WERI-Rb-1 (cell line): Measurements from ENCODE around the gene GON4L.
"Not testable (repeated sequence)": the region's sequence is repeated elsewhere in the genome, so short reads cannot be mapped to it uniquely, and the experiment has no call there.

Source experiments
- DNase-seq: peaks from one replicate; pipeline ENCODE4 v3.0.0-alpha.2; 2020
- H3K27ac ChIP-seq: fragments of 250-450 bp; sonication (Bioruptor Pico); 2 replicates; pipeline ENCODE4 v1.5.1; 2020; ENCODE audit warnings: mild to moderate bottlenecking, moderate library complexity
- H3K27me3 ChIP-seq: fragments of 250-450 bp; sonication (Bioruptor Pico); 2 replicates; pipeline ENCODE4 v1.5.1; 2021; ENCODE audit warnings: mild to moderate bottlenecking, low read depth, moderate library complexity; ENCODE audit not compliant: insufficient read depth, severe bottlenecking
- H3K36me3 ChIP-seq: fragments of 250-450 bp; sonication (Bioruptor Pico); 2 replicates; pipeline ENCODE4 v1.5.1; 2020; ENCODE audit warnings: mild to moderate bottlenecking, moderate library complexity
- H3K4me3 ChIP-seq: 2 replicates; pipeline ENCODE4 v1.5.1; 2011; ENCODE audit warnings: low read depth, mild to moderate bottlenecking, control low read depth, low read length
- H3K9me3 ChIP-seq: fragments of 250-450 bp; sonication (Bioruptor Pico); 2 replicates; pipeline ENCODE4 v1.5.1; 2021; ENCODE audit warnings: mild to moderate bottlenecking, moderate library complexity; ENCODE audit not compliant: severe bottlenecking
- TF ChIP-seq, protein P1 (sequence below): IDR thresholded peaks from 2 replicates; pipeline ENCODE4 v1.5.1; 2011; ENCODE audit warnings: low read depth, mild to moderate bottlenecking, control low read depth, inconsistent platforms, low read length

Gene GON4L

DNA sequence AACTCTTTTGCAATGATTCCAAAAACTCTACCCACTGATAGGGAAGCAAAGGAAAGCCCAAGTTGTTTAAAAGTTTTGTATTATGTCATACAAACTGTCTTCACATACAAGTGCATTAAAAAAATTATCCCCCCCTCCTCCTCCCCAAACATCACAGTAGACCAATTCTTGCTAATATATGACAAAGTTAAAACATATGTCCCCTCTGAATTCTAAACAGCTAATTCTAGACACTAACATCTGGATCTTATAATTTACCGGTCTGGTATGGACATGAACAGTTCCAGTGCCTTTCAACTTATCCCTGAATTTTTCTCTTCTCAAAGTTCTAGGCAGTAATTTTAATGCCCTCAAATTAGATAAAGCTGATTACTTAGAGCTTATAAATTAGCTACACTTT is 40.7 kb upstream of the GON4L start:
- Histone ChIP-seq H3K9me3 (no peaks in the 10 kb centered on the region), H3K27ac (no peak overlapping the region)
- TF ChIP-seq, protein P1, sequence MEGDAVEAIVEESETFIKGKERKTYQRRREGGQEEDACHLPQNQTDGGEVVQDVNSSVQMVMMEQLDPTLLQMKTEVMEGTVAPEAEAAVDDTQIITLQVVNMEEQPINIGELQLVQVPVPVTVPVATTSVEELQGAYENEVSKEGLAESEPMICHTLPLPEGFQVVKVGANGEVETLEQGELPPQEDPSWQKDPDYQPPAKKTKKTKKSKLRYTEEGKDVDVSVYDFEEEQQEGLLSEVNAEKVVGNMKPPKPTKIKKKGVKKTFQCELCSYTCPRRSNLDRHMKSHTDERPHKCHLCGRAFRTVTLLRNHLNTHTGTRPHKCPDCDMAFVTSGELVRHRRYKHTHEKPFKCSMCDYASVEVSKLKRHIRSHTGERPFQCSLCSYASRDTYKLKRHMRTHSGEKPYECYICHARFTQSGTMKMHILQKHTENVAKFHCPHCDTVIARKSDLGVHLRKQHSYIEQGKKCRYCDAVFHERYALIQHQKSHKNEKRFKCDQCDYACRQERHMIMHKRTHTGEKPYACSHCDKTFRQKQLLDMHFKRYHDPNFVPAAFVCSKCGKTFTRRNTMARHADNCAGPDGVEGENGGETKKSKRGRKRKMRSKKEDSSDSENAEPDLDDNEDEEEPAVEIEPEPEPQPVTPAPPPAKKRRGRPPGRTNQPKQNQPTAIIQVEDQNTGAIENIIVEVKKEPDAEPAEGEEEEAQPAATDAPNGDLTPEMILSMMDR, result no peak

DNA sequence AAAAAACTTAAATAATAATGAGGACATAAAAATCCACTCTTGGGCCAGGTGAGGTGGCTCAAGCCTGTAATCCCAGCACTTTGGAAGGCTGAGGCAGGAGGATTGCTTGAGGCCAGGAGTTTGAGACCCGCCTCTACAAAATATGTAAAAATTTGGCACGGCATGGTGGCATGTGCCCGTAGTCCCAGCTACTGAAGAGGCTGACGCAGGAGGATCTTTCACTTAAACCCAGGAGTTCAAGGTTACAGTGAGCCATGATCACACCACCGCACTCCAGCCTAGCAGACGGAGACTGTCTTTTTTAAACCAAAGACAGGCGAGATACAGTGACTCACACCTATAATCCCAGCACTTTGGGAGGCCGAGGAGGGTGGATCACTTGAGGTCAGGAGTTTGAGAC is 39.5 kb upstream of the GON4L start:
- not testable (repeated sequence) for H3K27ac ChIP-seq, DNase-seq, H3K27me3 ChIP-seq, H3K4me3 ChIP-seq, H3K9me3 ChIP-seq
- H3K36me3 ChIP-seq, result peaks cover 46% of the 10 kb centered on the region

More for the DNA sequence above, 40.7 kb upstream of the GON4L start:
- Histone ChIP-seq H3K27me3 (no peaks in the 10 kb centered on the region), H3K4me3 (no peak overlapping the region), H3K36me3 (peaks cover 58% of the 10 kb centered on the region)
- DNase-seq, result no peak

DNA sequence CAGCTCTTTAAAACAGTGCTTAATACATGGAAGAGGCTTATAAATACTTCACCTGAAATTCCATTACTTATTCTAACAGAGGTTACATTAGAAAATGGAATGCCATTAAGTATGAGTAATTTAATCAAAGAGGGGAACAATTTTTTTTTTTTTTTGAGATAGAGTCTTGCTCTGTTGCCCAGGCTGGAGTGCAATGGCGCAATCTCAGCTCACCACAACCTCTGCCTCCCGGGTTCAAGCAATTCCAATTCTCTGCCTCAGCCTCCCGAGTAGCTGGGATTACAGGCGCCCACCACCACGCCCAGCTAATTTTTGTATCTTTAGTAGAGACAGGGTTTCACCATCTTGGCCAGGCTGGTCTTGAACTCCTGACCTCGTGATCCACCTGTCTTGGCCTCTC is 38.6 kb upstream of the GON4L start:
- H3K27ac ChIP-seq, H3K27me3 ChIP-seq: not testable (repeated sequence)
- H3K36me3 ChIP-seq, result peaks cover 38% of the 10 kb centered on the region

DNA sequence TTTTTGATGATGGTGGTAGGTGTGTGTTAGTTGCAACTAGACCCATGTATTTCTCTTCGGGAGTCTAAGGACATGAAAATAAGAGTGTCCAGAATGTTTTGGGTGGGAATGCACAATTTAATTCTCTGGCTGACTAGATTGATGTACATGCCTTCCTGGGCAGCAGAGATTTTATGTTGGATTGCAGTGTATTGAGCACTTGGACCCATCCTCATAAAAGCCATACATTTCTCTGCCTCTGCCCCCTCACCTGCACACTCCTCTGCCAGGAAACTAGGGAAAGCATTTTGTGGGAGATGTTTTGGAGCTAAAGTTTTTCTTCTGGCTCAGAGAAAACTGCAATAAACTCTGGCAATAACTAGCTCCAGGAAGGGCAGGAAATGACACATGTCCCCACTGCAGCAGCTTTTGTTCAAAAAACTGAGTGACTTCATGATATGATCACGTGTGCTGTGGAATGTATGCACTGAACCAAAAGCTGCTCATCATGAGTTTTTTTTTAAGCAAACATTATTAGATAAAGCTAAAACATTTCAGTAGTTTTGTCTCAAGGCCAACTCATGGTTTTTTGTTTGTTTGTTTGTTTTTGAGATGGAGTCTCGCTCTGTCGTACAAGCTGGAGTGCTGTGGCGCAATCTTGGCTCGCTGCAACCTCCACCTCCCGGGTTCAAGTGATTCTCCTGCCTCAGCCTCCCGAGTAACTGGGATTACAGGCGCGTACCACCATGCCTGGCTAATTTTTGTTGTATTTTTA is 36.6 kb upstream of the GON4L start:
- Histone ChIP-seq H3K27ac (no peak overlapping the region), H3K9me3 (no peaks in the 10 kb centered on the region), H3K36me3 (peaks cover 17% of the 10 kb centered on the region), H3K4me3 (no peak overlapping the region), H3K27me3 (no peaks in the 10 kb centered on the region)
- TF ChIP-seq, protein P1, result no peak
- no peak for DNase-seq

More for the DNA sequence above, 38.6 kb upstream of the GON4L start:
- H3K4me3 ChIP-seq, DNase-seq, H3K9me3 ChIP-seq: not testable (repeated sequence)

DNA sequence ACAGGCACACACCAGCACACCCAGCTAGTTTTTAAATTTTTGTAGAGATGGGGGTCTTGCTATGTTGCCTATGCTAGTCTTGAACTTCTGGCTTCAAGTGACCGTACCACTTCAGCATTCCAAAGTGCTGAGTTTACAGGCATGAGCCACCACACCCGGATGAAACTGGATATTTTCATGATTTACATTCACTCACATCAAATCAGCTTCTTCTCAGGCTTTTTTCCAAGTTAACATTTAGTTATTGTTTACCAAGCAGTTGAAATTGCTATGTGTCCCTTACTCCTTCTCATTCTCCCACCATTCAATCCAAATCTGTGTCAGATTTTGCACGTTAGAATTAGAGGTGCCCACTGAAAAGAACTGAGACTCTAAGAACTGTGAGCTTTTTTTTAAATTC is 35.8 kb upstream of the GON4L start:
- no peak overlapping the region for H3K4me3 ChIP-seq
- no peak for DNase-seq

DNA sequence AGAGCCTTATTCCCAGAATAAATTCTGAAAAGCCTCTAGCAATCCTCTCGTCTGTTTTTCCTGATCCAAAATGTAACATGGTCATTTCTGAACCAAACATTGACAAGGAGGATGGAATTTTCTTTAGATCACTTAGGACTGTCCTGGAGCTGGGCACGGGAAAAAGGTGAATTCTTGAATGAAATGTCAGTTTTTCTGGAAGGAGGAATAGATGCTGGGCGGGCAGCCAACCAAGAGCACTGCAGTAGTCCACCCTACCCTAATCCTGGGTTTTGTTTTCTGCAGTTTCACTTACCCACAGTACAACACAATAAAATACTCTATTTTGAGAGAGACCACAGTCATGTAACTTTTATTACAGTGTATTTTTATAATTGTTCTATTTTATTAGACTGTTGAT is 33.2 kb upstream of the GON4L start:
- Histone ChIP-seq H3K9me3 (no peaks in the 10 kb centered on the region), H3K4me3 (no peak overlapping the region), H3K27ac (no peak overlapping the region), H3K27me3 (no peaks in the 10 kb centered on the region), H3K36me3 (peaks cover 4% of the 10 kb centered on the region)
- DNase-seq, result no peak
- TF ChIP-seq, protein P1, result no peak

More for the DNA sequence above, 35.8 kb upstream of the GON4L start:
- Histone ChIP-seq H3K27me3 (no peaks in the 10 kb centered on the region), H3K27ac (no peak overlapping the region), H3K9me3 (no peaks in the 10 kb centered on the region), H3K36me3 (peaks cover 16% of the 10 kb centered on the region)
- TF ChIP-seq, protein P1, result no peak

DNA sequence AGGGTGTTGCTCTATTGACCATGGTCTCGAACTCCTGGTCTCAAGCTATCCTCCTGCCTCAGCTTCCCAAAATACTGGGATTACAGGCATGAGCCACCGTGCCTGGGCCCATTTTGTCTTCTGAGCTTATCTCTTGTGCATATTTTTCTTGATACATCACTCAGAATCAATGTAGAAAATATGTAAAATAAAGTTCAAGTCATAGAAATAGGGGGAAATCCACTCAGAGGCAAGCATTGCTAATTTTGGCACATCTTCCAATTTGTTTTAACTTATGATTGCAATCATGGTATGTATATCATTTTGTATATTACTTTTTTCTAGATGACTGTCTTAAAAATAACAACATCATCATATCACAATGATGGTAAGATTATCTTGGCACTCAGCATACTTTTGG is 32.6 kb upstream of the GON4L start:
- H3K27ac ChIP-seq, result no peak overlapping the region
- H3K4me3 ChIP-seq, result no peak overlapping the region
- H3K36me3 ChIP-seq, result peaks cover 4% of the 10 kb centered on the region
- H3K9me3 ChIP-seq, result no peaks in the 10 kb centered on the region
- no peaks in the 10 kb centered on the region for H3K27me3 ChIP-seq
- DNase-seq, result no peak
- TF ChIP-seq, protein P1, result no peak
